Measurements from ENCODE around the gene MMP14.

Gene MMP14

GRCh38 chr14:22888662-22889061, 52.3 kb downstream of the MMP14 start:
- H3K27me3 Mint-ChIP-seq: no peaks in the 10 kb centered on the region
- no peaks in the 10 kb centered on the region for H3K36me3 Mint-ChIP-seq
- H3K4me1 Mint-ChIP-seq (ENCODE audit: low read depth): peaks cover 37% of the 10 kb centered on the region
- H3K4me3 Mint-ChIP-seq: no peak overlapping the region
- no peaks in the 10 kb centered on the region for H3K9me3 Mint-ChIP-seq (ENCODE audit: low read depth)
- H3K27ac Mint-ChIP-seq: no peak overlapping the region

- no peaks in the 10 kb centered on the region for H3K9me3 Mint-ChIP-seq (ENCODE audit: low read depth)
- no peaks in the 10 kb centered on the region for H3K36me3 Mint-ChIP-seq
- no peak overlapping the region for H3K4me3 Mint-ChIP-seq
- H3K27ac Mint-ChIP-seq: no peak overlapping the region
- no peaks in the 10 kb centered on the region for H3K27me3 Mint-ChIP-seq
- peaks cover 30% of the 10 kb centered on the region for H3K4me1 Mint-ChIP-seq (ENCODE audit: low read depth)
Measured at GRCh38 chr14:22890416-22890815, 54.0 kb downstream of the MMP14 start.

- H3K4me3 Mint-ChIP-seq: no peak overlapping the region
- H3K27ac Mint-ChIP-seq: no peak overlapping the region
- no peaks in the 10 kb centered on the region for H3K9me3 Mint-ChIP-seq (ENCODE audit: low read depth)
Measured at GRCh38 chr14:22892488-22892887, 56.1 kb downstream of the MMP14 start.

GRCh38 chr14:22893706-22894105, 57.3 kb downstream of the MMP14 start:
- H3K27ac Mint-ChIP-seq: no peak overlapping the region
- no peak overlapping the region for H3K4me3 Mint-ChIP-seq
- H3K36me3 Mint-ChIP-seq: no peaks in the 10 kb centered on the region
- no peaks in the 10 kb centered on the region for H3K27me3 Mint-ChIP-seq
- peaks cover 16% of the 10 kb centered on the region for H3K4me1 Mint-ChIP-seq (ENCODE audit: low read depth)
- H3K9me3 Mint-ChIP-seq (ENCODE audit: low read depth): no peaks in the 10 kb centered on the region

More at GRCh38 chr14:22892488-22892887, 56.1 kb downstream of the MMP14 start:
- no peaks in the 10 kb centered on the region for H3K36me3 Mint-ChIP-seq
- no peaks in the 10 kb centered on the region for H3K27me3 Mint-ChIP-seq
- peaks cover 20% of the 10 kb centered on the region for H3K4me1 Mint-ChIP-seq (ENCODE audit: low read depth)

DNA sequence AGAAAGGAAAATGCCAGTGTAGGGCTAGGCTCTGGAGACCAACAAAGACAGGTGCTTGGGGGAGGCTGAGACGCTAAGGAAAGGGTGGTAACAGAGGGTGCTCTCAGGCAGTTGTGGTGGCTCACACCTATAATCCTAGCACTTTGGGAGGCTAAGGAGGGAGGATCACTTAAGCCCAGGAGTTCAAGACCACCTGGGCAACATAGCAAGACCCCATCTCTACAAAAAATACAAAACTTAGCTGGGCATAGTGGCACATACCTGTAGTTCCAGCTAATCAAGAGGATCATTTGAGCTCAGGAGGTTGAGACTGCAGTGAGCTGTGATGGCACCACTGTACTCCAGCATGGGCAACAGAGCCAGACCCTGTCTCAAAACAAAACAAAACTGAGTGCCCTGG, 59.0 kb downstream of the MMP14 start:
- H3K4me3 Mint-ChIP-seq: no peak overlapping the region
- no peaks in the 10 kb centered on the region for H3K27me3 Mint-ChIP-seq
- no peaks in the 10 kb centered on the region for H3K9me3 Mint-ChIP-seq (ENCODE audit: low read depth)
- peaks cover 2% of the 10 kb centered on the region for H3K36me3 Mint-ChIP-seq
- H3K27ac Mint-ChIP-seq: no peak overlapping the region
- peaks cover 11% of the 10 kb centered on the region for H3K4me1 Mint-ChIP-seq (ENCODE audit: low read depth)

- H3K4me1 Mint-ChIP-seq (ENCODE audit: low read depth): peaks cover 12% of the 10 kb centered on the region
- H3K27ac Mint-ChIP-seq: no peak overlapping the region
- no peak overlapping the region for H3K4me3 Mint-ChIP-seq
- no peaks in the 10 kb centered on the region for H3K27me3 Mint-ChIP-seq
- H3K36me3 Mint-ChIP-seq: peaks cover 2% of the 10 kb centered on the region
- no peaks in the 10 kb centered on the region for H3K9me3 Mint-ChIP-seq (ENCODE audit: low read depth)
Measured at GRCh38 chr14:22896356-22896755, 60.0 kb downstream of the MMP14 start.

GRCh38 chr14:22896760-22897159, 60.4 kb downstream of the MMP14 start:
- Mint-ChIP-seq H3K36me3 (peaks cover 2% of the 10 kb centered on the region), H3K4me3 (no peak overlapping the region), H3K27me3 (no peaks in the 10 kb centered on the region), H3K27ac (no peak overlapping the region), H3K9me3 (ENCODE audit: low read depth) (no peaks in the 10 kb centered on the region), H3K4me1 (ENCODE audit: low read depth) (peaks cover 12% of the 10 kb centered on the region)

DNA sequence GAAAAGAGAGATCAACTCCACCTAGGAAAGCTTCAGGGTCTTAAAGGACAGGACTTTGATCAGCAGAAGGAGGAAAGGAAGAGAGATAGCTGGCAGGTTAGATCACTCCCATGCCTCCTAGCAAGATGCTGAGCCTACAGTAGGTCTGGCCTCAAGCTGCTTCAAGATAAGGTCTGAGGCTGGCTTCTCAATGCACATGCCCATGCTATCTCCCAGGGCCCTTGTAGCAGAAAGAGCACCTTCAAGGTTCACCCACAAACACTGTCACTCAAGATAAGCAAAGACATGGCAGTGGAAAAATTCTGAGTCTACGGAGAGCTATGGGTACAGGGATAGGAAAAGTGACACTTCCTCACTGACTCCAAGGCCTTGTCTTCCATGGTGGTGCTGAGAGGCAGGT, 61.0 kb downstream of the MMP14 start:
- Mint-ChIP-seq H3K36me3 (peaks cover 2% of the 10 kb centered on the region), H3K4me3 (no peak overlapping the region), H3K27me3 (no peaks in the 10 kb centered on the region), H3K27ac (no peak overlapping the region), H3K9me3 (ENCODE audit: low read depth) (no peaks in the 10 kb centered on the region), H3K4me1 (ENCODE audit: low read depth) (peaks cover 12% of the 10 kb centered on the region)

Data from activated naive CD8-positive, alpha-beta T cell (primary cell).